GM12891 (cell line): ENCODE results near the gene C1QTNF5.

Experiments
- PAX5 ChIP-seq: IDR thresholded peaks from 2 replicates; pipeline ENCODE4 v1.6.1; 2011; ENCODE audit warnings: low read length, moderate library complexity, mild to moderate bottlenecking; ENCODE audit not compliant: insufficient read depth, severe bottlenecking
- POLR2A ChIP-seq: IDR thresholded peaks from 2 replicates; pipeline ENCODE4 v1.6.1; 2011; ENCODE audit warnings: low read depth, low read length, control low read depth
- POLR2AphosphoS5 ChIP-seq: IDR thresholded peaks from 2 replicates; pipeline ENCODE4 v1.6.1; 2011; ENCODE audit warnings: low read depth, low read length, control low read depth
- POU2F2 ChIP-seq: IDR thresholded peaks from 2 replicates; pipeline ENCODE4 v1.6.1; 2011; ENCODE audit warnings: low read depth, mild to moderate bottlenecking, control low read depth, low read length, moderate library complexity
- SPI1 ChIP-seq: IDR thresholded peaks from 2 replicates; pipeline ENCODE4 v1.6.1; 2011; ENCODE audit warnings: low read depth, low read length, control low read depth
- TAF1 ChIP-seq: IDR thresholded peaks from 2 replicates; pipeline ENCODE4 v1.6.1; 2011; ENCODE audit warnings: low read depth, low read length, control low read depth

DNA sequence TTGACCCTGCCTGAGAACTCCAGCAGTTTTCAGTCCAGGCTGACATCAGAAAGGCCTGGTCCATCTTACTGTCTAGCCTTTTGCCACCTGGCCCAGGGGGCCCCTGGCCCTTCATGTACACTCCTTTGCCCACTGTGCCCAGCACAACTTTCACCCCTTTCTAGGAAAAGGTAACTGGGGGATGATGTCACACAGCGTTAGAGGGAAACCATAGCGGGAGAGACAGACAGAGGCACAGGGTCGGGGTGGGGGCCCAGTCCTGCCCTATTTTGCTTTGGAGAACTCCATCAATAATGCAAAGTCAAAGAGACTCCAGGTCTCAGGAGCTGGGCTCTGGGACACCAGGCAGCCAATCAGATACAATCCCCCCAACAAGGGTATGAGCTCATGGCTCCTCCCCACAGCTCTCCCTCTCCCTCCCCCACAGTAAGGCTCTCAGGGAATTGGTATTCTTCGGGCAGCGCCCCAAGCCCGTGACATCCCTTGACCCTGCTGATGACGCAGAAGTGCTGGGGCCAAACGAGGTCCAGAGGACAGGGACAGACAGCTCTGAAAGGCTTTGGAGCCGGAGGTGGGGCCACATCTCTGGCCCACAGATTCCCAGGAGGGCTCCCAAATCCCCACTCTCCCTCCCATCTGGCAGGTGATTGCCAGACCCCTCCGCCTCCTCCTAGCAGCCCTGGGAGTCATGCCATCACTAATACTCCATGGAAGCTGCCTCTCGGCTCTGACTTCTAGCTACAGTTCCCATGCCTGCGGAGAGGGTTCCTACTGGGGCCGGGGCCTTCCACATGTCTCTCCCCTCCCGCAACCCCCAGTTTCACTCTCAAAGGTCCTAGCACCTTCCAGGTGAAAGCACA is 34.9 kb upstream of the C1QTNF5 start:
- TF ChIP-seq SPI1 (no peak), POLR2A (no peak), POLR2AphosphoS5 (no peak), TAF1 (no peak), PAX5 (no peak), POU2F2 (no peak)
